Body of pancreas (tissue), 4 donors: Measurements from ENCODE around the gene KEL. TPM values are rescaled to one million over a fixed set of nuclear protein-coding genes. Genes with fewer than 3 reads are reported as not detected.

Source experiments
- ATAC-seq: fragments of 150-250 bp; one replicate; pipeline ENCODE4 v1.9.1; 2016
- DNase-seq, 4 donors: peaks; one replicate each; pipeline ENCODE4 v3.0.0-alpha.2; 2019
- H3K27ac ChIP-seq, 4 donors: fragments of 200-600 bp; sonication (generic); 1 replicate in 3 of 4; 2 replicates in 1 of 4; pipeline versions ENCODE4 v1.5.1 to v1.6.1; 2016 to 2019; ENCODE audit warnings: mild to moderate bottlenecking in 1 of 4, mixed read lengths in 1 of 4, moderate library complexity in 1 of 4
- H3K27me3 ChIP-seq, 2 donors: fragments of 200-600 bp; sonication (generic); one replicate each; pipeline ENCODE4 v1.6.0; 2016; ENCODE audit warnings: mild to moderate bottlenecking in 1 of 2
- H3K36me3 ChIP-seq, 2 donors: fragments of 200-600 bp; sonication (generic); replicated peaks in 1 of 2; 2 replicates each; pipeline ENCODE4 v1.5.1; 2016; ENCODE audit warnings: low read depth in 2 of 2; ENCODE audit not compliant: insufficient read depth in 1 of 2
- H3K4me1 ChIP-seq: fragments of 200-600 bp; sonication (generic); one replicate; pipeline ENCODE4 v1.6.0; 2016
- H3K4me3 ChIP-seq, 2 donors: fragments of 200-600 bp; sonication (generic); 1 replicate in 1 of 2; 2 replicates in 1 of 2; pipeline ENCODE4 v1.5.1; 2016 to 2019
- H3K9me3 ChIP-seq, 3 donors: fragments of 200-600 bp; sonication (generic); 1 replicate in 2 of 3; 2 replicates in 1 of 3; pipeline ENCODE4 v1.5.1; 2016
- CTCF ChIP-seq, 7 experiments: fragments of 450-650 bp in 4 of 7; fragments of 200-600 bp in 3 of 7; sonication (generic) in 3 of 7; IDR thresholded peaks; one replicate each; pipeline ENCODE4 v1.5.1; 2016 to 2019; ENCODE audit warnings: antibody characterized with exemption in 7 of 7
- POLR2A ChIP-seq, 3 donors: fragments of 450-650 bp; IDR thresholded peaks; one replicate each; pipeline ENCODE4 v1.6.1; 2016; ENCODE audit warnings: antibody characterized with exemption in 3 of 3, mild to moderate bottlenecking in 2 of 3
- WGBS, 2 donors: methylation state at CpG; one replicate each; pipeline ENCODE4 v1.1.5; 2017; 5-methylcytosine and 5-hydroxymethylcytosine counted together
- intact Hi-C: fragments of 100-400 bp; cut with DNase I; formaldehyde crosslinking; loops from one replicate; pipeline ENCODE4 v1.15.1; 2023
- total RNA-seq, 2 donors: library from RNA; depleted of rRNA; stranded (reverse); fragments of >200 nt; gene quantifications; one replicate each; pipeline ENCODE4 v1.1.0, GENCODE V29; 2016

The KEL gene
- total RNA-seq, 2 donors from 2014 or later = 0.33 TPM; not detected in 1

- H3K27me3 ChIP-seq = no peaks in the 10 kb centered on the region
- TF ChIP-seq CTCF (IDR thresholded peaks at IDR 0.05) = no peak
- no peak for TF ChIP-seq POLR2A (IDR thresholded peaks at IDR 0.05)
- DNase-seq (no peak), ATAC-seq (no peak)
- H3K27ac ChIP-seq = no peak overlapping the region
- H3K4me1 ChIP-seq = peaks cover 14% of the 10 kb centered on the region
- no peaks in the 10 kb centered on the region for H3K36me3 ChIP-seq
- no peak overlapping the region for H3K4me3 ChIP-seq
- 67 to 71% methylated on average over 10 to 12 of the region's 12 CpGs for WGBS, 2 donors
- H3K9me3 ChIP-seq = no peaks in the 10 kb centered on the region
- intact Hi-C loops = no loop called here
Measured at GRCh38 chr7:142894112-142894984, 67.8 kb downstream of the KEL start.

- intact Hi-C loops = no loop called here
- DNase-seq (no peak), ATAC-seq (no peak)
- H3K27ac ChIP-seq = no peak overlapping the region
- TF ChIP-seq CTCF (IDR thresholded peaks at IDR 0.05) = no peak
- TF ChIP-seq POLR2A (IDR thresholded peaks at IDR 0.05) = no peak
- H3K9me3 ChIP-seq = no peaks in the 10 kb centered on the region
- WGBS, 2 donors = 81 to 83% methylated on average over 5 of the region's 5 CpGs
- no peaks in the 10 kb centered on the region for H3K4me1 ChIP-seq
- no peaks in the 10 kb centered on the region for H3K36me3 ChIP-seq
- no peak overlapping the region for H3K4me3 ChIP-seq
- H3K27me3 ChIP-seq = no peaks in the 10 kb centered on the region
Measured at GRCh38 chr7:142892951-142893350, 69.2 kb downstream of the KEL start.

- H3K9me3 ChIP-seq = no peaks in the 10 kb centered on the region
- no peaks in the 10 kb centered on the region for H3K4me1 ChIP-seq
- DNase-seq = no peak
- no peaks in the 10 kb centered on the region for H3K27me3 ChIP-seq
- no peak overlapping the region for H3K27ac ChIP-seq
- ATAC-seq = no peak
- TF ChIP-seq POLR2A (IDR thresholded peaks at IDR 0.05) = no peak
- TF ChIP-seq CTCF (IDR thresholded peaks at IDR 0.05) = no peak
- no peak overlapping the region for H3K4me3 ChIP-seq
- WGBS, 2 donors = 65 to 73% methylated on average over 10 of the region's 10 CpGs
- intact Hi-C loops = no loop called here
- H3K36me3 ChIP-seq = no peaks in the 10 kb centered on the region
Measured at GRCh38 chr7:142891490-142892082, 70.6 kb downstream of the KEL start.

Other genes starting within 250 kb of the KEL start
- gene PRSS1, start 212.9 kb downstream of the KEL start, total RNA-seq = over 10,000 TPM; 29,602 to 44,177 TPM
- over 10,000 TPM; 15,993 to 74,693 TPM for gene PRSS2, start 191.4 kb downstream of the KEL start, total RNA-seq
- 10 to 100 TPM; 37.1 to 84.0 TPM for gene EPHB6, start 107.3 kb downstream of the KEL start, total RNA-seq
- 100 to 1,000 TPM in 1 of 2 donors, 10 to 100 TPM in 1; 61.7 to 110 TPM for gene TRPV6, start 76.6 kb downstream of the KEL start, total RNA-seq
- not detected for gene TRPV5, start 28.6 kb downstream of the KEL start, total RNA-seq
- not detected for gene LLCFC1, start 22.9 kb downstream of the KEL start, total RNA-seq
- not detected for gene OR9A2, start 64.8 kb upstream of the KEL start, total RNA-seq
- gene OR6V1, start 90.0 kb upstream of the KEL start, total RNA-seq = not detected
- gene PIP, start 169.7 kb upstream of the KEL start, total RNA-seq = not detected
- gene TAS2R39, start 221.1 kb upstream of the KEL start, total RNA-seq = not detected